B cell (primary cell): ENCODE data around the gene PHF21B. TPM values are rescaled to one million over a fixed set of nuclear protein-coding genes. Genes with fewer than 3 reads are reported as not detected.

ENCODE experiments used
- ATAC-seq: fragments of 200-7000 bp; cut with Tn5 transposase; one replicate; pipeline ENCODE4 v1.10.0; 2021; ENCODE audit warnings: low read depth, mild to moderate bottlenecking, moderate number of reproducible peaks, moderate library complexity
- CTCF ChIA-PET: fragments of 350-600 bp; sonication (Branson Sonifier 250); formaldehyde crosslinking; loops from one replicate; lab custom pipeline; 2021; ENCODE audit warnings: antibody characterized with exemption, inconsistent platforms; lab: Charles Lee
- POLR2A ChIA-PET: fragments of 350-600 bp; sonication (Branson Sonifier 250); formaldehyde crosslinking; loops from one replicate; lab custom pipeline; 2021; ENCODE audit warnings: antibody characterized with exemption; lab: Charles Lee
- DNase-seq: peaks from one replicate; pipeline ENCODE4 v3.0.0; 2013
- H2AFZ ChIP-seq: 2 replicates; pipeline ENCODE4 v1.6.1; 2012; ENCODE audit warnings: mild to moderate bottlenecking, low read depth, low read length; ENCODE audit not compliant: insufficient read depth, poor library complexity, severe bottlenecking
- H3K27ac ChIP-seq, 2 donors: 1 replicate in 1 of 2; 2 replicates in 1 of 2; pipeline ENCODE4 v1.5.1; 2012 to 2013; ENCODE audit warnings: low read length in 2 of 2, mild to moderate bottlenecking in 2 of 2, moderate library complexity in 1 of 2
- H3K27me3 ChIP-seq, 4 experiments: fragments of 200-600 bp in 1 of 4; sonication (generic) in 1 of 4; replicated peaks in 1 of 4; 1 replicate in 2 of 4; 2 replicates in 2 of 4; pipeline versions ENCODE4 v1.6.1 to v1.7.0; 2013 to 2016; ENCODE audit warnings: low read length in 3 of 4, mild to moderate bottlenecking in 2 of 4, mixed read lengths in 1 of 4, moderate library complexity in 1 of 4; ENCODE audit not compliant: insufficient read depth in 4 of 4, control insufficient read depth in 3 of 4; ENCODE audit errors: control extremely low read depth in 1 of 4
- H3K36me3 ChIP-seq, 2 experiments: replicated peaks in 1 of 2; 1 replicate in 1 of 2; 2 replicates in 1 of 2; pipeline versions ENCODE4 v1.6.1 to v1.7.1; 2013; ENCODE audit warnings: low read length in 1 of 2; ENCODE audit not compliant: insufficient read depth in 2 of 2, control insufficient read depth in 1 of 2; ENCODE audit errors: control extremely low read depth in 1 of 2, extremely low read depth in 1 of 2
- H3K4me1 ChIP-seq, 2 donors: fragments of 200-600 bp in 1 of 2; sonication (generic) in 1 of 2; 1 replicate in 1 of 2; 2 replicates in 1 of 2; pipeline versions ENCODE4 v1.5.1 to v1.6.1; 2013 to 2017; ENCODE audit warnings: low read length in 2 of 2; ENCODE audit not compliant: control insufficient read depth in 2 of 2, insufficient read depth in 2 of 2
- H3K4me2 ChIP-seq: replicated peaks from 2 replicates; pipeline ENCODE3; 2012; ENCODE audit warnings: mild to moderate bottlenecking, low read depth, low read length; ENCODE audit not compliant: poor library complexity, severe bottlenecking
- H3K4me3 ChIP-seq, 5 experiments: fragments of 200-600 bp in 1 of 5; sonication (generic) in 1 of 5; 1 replicate in 3 of 5; 2 replicates in 2 of 5; pipeline versions ENCODE4 v1.5.1 to v1.7.0; 2011 to 2016; ENCODE audit warnings: low read length in 4 of 5, mild to moderate bottlenecking in 4 of 5, low read depth in 2 of 5, control low read depth in 1 of 5, moderate library complexity in 1 of 5; ENCODE audit not compliant: insufficient read depth in 1 of 5; ENCODE audit errors: control extremely low read depth in 1 of 5, extremely low read depth in 1 of 5
- H3K79me2 ChIP-seq: fragments of 200-600 bp; sonication (generic); one replicate; pipeline ENCODE4 v1.6.0; 2016; ENCODE audit warnings: low read length; ENCODE audit not compliant: control insufficient read depth, insufficient read depth
- H3K9ac ChIP-seq: fragments of 200-600 bp; sonication (generic); 2 replicates; pipeline ENCODE4 v1.6.1; 2017; ENCODE audit warnings: mild to moderate bottlenecking, low read length, moderate library complexity
- H3K9me3 ChIP-seq, 3 donors: one replicate each; pipeline versions ENCODE4 v1.6.1 to v1.7.1; 2013; ENCODE audit warnings: low read length in 2 of 3; ENCODE audit not compliant: control insufficient read depth in 2 of 3, insufficient read depth in 1 of 3; ENCODE audit errors: control extremely low read depth in 1 of 3
- H4K20me1 ChIP-seq: 2 replicates; pipeline ENCODE4 v1.6.0; 2012; ENCODE audit warnings: mild to moderate bottlenecking, low read length; ENCODE audit not compliant: insufficient read depth, control insufficient read depth, poor library complexity, severe bottlenecking
- H3K27ac Mint-ChIP-seq: one replicate; pipeline ENCODE4 v1.8.0; 2021; ENCODE audit warnings: mixed read lengths
- H3K27me3 Mint-ChIP-seq: one replicate; pipeline ENCODE4 v1.8.0; 2021; ENCODE audit warnings: mixed read lengths
- H3K4me1 Mint-ChIP-seq: one replicate; pipeline ENCODE4 v1.8.0; 2021; ENCODE audit warnings: mixed read lengths
- H3K4me3 Mint-ChIP-seq: one replicate; pipeline ENCODE4 v1.8.0; 2021; ENCODE audit warnings: mixed read lengths
- H3K9me3 Mint-ChIP-seq: one replicate; pipeline ENCODE4 v1.8.0; 2022; ENCODE audit warnings: mixed read lengths; ENCODE audit not compliant: insufficient read depth
- CTCF ChIP-seq: fragments of 200-600 bp; IDR thresholded peaks from one replicate; pipeline ENCODE4 v1.8.0; 2022; ENCODE audit warnings: antibody characterized with exemption, mild to moderate bottlenecking
- EZH2 ChIP-seq: IDR thresholded peaks from 2 replicates; pipeline ENCODE4 v1.6.1; 2012; ENCODE audit warnings: borderline replicate concordance, low read depth, mild to moderate bottlenecking, moderate library complexity, low read length; ENCODE audit not compliant: insufficient read depth, poor library complexity, severe bottlenecking
- WGBS: methylation state at CpG from one replicate; pipeline ENCODE4 v1.1.5; 2013; ENCODE audit warnings: missing lambda C conversion rate; ENCODE audit not compliant: insufficient coverage; 5-methylcytosine and 5-hydroxymethylcytosine counted together
- intact Hi-C: fragments of 100-400 bp; cut with micrococcal nuclease; formaldehyde crosslinking; loops from one replicate; pipeline ENCODE4 v1.10.0; 2022
- polyA plus RNA-seq: library from polyadenylated mRNA; depleted of rRNA; stranded (reverse); fragments of >200 nt; gene quantifications from 2 replicates; pipeline ENCODE4 v1.2.3, GENCODE V29; 2012
- total RNA-seq, 2 donors: library from RNA; stranded (reverse); fragments of 120-200 nt in 1 of 2; gene quantifications; 1 replicate in 1 of 2; 2 replicates in 1 of 2; pipeline versions ENCODE4 v1.2.3 to v1.2.4, GENCODE V29; 2013 to 2022

The PHF21B gene
- total and polyA plus RNA-seq, 2 donors (not counting 1 experiment from before 2014, with no cell fraction given), result not detected

- POLR2A ChIA-PET, result no interaction called here
- no peak overlapping the region for H3K27ac Mint-ChIP-seq
- Histone ChIP-seq H3K9ac (no peak overlapping the region), H2AFZ (no peak overlapping the region), H3K9me3 (peaks cover 0 to 3% (median 0%) of the 10 kb centered on the region in 3 donors), H4K20me1 (no peaks in the 10 kb centered on the region), H3K27me3 (no peaks in the 10 kb centered on the region), H3K4me3 (no peak overlapping the region), H3K27ac (no peak overlapping the region), H3K79me2 (no peaks in the 10 kb centered on the region), H3K36me3 (no peaks in the 10 kb centered on the region), H3K4me1 (no peaks in the 10 kb centered on the region), H3K4me2 (no peak overlapping the region)
- no peaks in the 10 kb centered on the region for H3K4me1 Mint-ChIP-seq
- no peaks in the 10 kb centered on the region for H3K9me3 Mint-ChIP-seq
- WGBS, result 87% methylated on average over 13 of the region's 14 CpGs
- intact Hi-C loops, result no loop called here
- CTCF ChIA-PET, result no interaction called here
- H3K4me3 Mint-ChIP-seq, result no peak overlapping the region
- no peaks in the 10 kb centered on the region for H3K27me3 Mint-ChIP-seq
- no peak for TF ChIP-seq CTCF
- TF ChIP-seq EZH2, result no peak
- DNase-seq (no peak), ATAC-seq (no peak)
Measured at GRCh38 chr22:44920183-44920582, 89.6 kb downstream of the PHF21B start.

GRCh38 chr22:44919691-44920090, 90.1 kb downstream of the PHF21B start:
- Histone ChIP-seq H3K4me2 (no peak overlapping the region), H4K20me1 (no peaks in the 10 kb centered on the region), H2AFZ (no peak overlapping the region), H3K4me1 (no peaks in the 10 kb centered on the region), H3K27ac (no peak overlapping the region), H3K36me3 (no peaks in the 10 kb centered on the region), H3K4me3 (no peak overlapping the region), H3K9ac (no peak overlapping the region), H3K27me3 (no peaks in the 10 kb centered on the region), H3K79me2 (no peaks in the 10 kb centered on the region), H3K9me3 (peaks cover 0 to 3% (median 0%) of the 10 kb centered on the region in 3 donors)
- Mint-ChIP-seq H3K4me3 (no peak overlapping the region), H3K9me3 (no peaks in the 10 kb centered on the region), H3K4me1 (no peaks in the 10 kb centered on the region), H3K27me3 (peaks cover 3% of the 10 kb centered on the region), H3K27ac (no peak overlapping the region)
- TF ChIP-seq EZH2, result no peak
- no peak for TF ChIP-seq CTCF
- POLR2A ChIA-PET, result no interaction called here
- DNase-seq, result no peak
- no peak for ATAC-seq
- CTCF ChIA-PET, result no interaction called here
- 88% methylated on average over 9 of the region's 10 CpGs for WGBS
- intact Hi-C loops, result no loop called here
